GM12878 (cell line): ENCODE data around the gene DESI1. TPM values are rescaled to one million over a fixed set of nuclear protein-coding genes. Genes with fewer than 3 reads are reported as not detected.

Experiments
- ATAC-seq: fragments of 200-7000 bp; cut with Tn5 transposase; 3 replicates; pipeline ENCODE4 v1.9.1; 2020; ENCODE audit warnings: mild to moderate bottlenecking, moderate library complexity
- BruUV-seq: library from RNA; stranded (reverse); fragments of 400-500 nt; replicated peaks from 2 replicates; lab custom pipeline; 2021; lab: Mats Ljungman, UMichigan
- CTCF ChIA-PET: fragments of 300-600 bp; sonication (Branson Sonifier 250); formaldehyde crosslinking; extraction: SDS; loops from one replicate; lab custom pipeline; 2021; ENCODE audit warnings: inconsistent platforms; lab: Yijun Ruan, JAX
- POLR2A ChIA-PET: fragments of 350-600 bp; formaldehyde crosslinking; extraction: SDS; loops from one replicate; lab custom pipeline; 2021; ENCODE audit warnings: inconsistent platforms; lab: Charles Lee
- RAD21 ChIA-PET: fragments of 300-600 bp; sonication (Branson Sonifier 250); formaldehyde crosslinking; loops from one replicate; lab custom pipeline; 2023; ENCODE audit warnings: antibody characterized with exemption; ENCODE audit not compliant: unreplicated experiment; lab: Charles Lee
- SMC1A ChIA-PET: fragments of 300-600 bp; sonication (Branson Sonifier 250); formaldehyde crosslinking; loops from one replicate; lab custom pipeline; 2023; ENCODE audit not compliant: unreplicated experiment, uncharacterized antibody; lab: Charles Lee
- DNase-seq: peaks from one replicate; pipeline ENCODE4 v3.0.0-alpha.2; 2011; ENCODE audit warnings: low read depth, low spot score
- FAIRE-seq: peaks from 3 replicates; lab custom pipeline; 2011; peaks lifted over from hg19 to GRCh38; lab: Jason Lieb, UNC
- H2AFZ ChIP-seq: 2 replicates; pipeline ENCODE4 v1.6.0; 2011; ENCODE audit warnings: low read depth, low read length, control low read depth; ENCODE audit not compliant: control insufficient read depth
- H3K27ac ChIP-seq: 2 replicates; pipeline ENCODE4 v1.5.1; 2011; ENCODE audit warnings: control low read depth; ENCODE audit not compliant: control insufficient read depth, insufficient read depth
- H3K27me3 ChIP-seq, 2 experiments: replicated peaks in 1 of 2; 2 replicates each; pipeline versions ENCODE4 v1.6.0 to v1.6.1; 2011; ENCODE audit warnings: low read length in 1 of 2; ENCODE audit not compliant: control insufficient read depth in 2 of 2, insufficient read depth in 2 of 2
- H3K36me3 ChIP-seq, 2 experiments: 2 replicates each; pipeline ENCODE4 v1.5.1; 2011; ENCODE audit warnings: low read length in 1 of 2; ENCODE audit not compliant: control insufficient read depth in 2 of 2, insufficient read depth in 2 of 2
- H3K4me1 ChIP-seq: 2 replicates; pipeline ENCODE4 v1.6.1; 2011; ENCODE audit warnings: mild to moderate bottlenecking, low read length, moderate library complexity, mixed read lengths; ENCODE audit not compliant: control insufficient read depth, insufficient read depth
- H3K4me2 ChIP-seq: 2 replicates; pipeline ENCODE4 v1.6.0; 2011; ENCODE audit warnings: control low read depth; ENCODE audit not compliant: control insufficient read depth, insufficient read depth
- H3K4me3 ChIP-seq: fragments of 200-600 bp; sonication (generic); 2 replicates; pipeline ENCODE4 v1.5.1; 2016
- H3K79me2 ChIP-seq: 2 replicates; pipeline ENCODE4 v1.6.0; 2011; ENCODE audit warnings: low read length; ENCODE audit not compliant: control insufficient read depth, insufficient read depth
- H3K9ac ChIP-seq: 2 replicates; pipeline ENCODE4 v1.8.0; 2011; ENCODE audit warnings: low read length, control low read depth, mixed read lengths; ENCODE audit not compliant: control insufficient read depth, insufficient read depth
- H3K9me3 ChIP-seq: replicated peaks from 3 replicates; pipeline ENCODE4 v1.5.1; 2011; ENCODE audit warnings: mild to moderate bottlenecking, low read length; ENCODE audit not compliant: control insufficient read depth, insufficient read depth
- H4K20me1 ChIP-seq: 2 replicates; pipeline ENCODE4 v1.6.0; 2011; ENCODE audit not compliant: control insufficient read depth, insufficient read depth
- BCL11A ChIP-seq: IDR thresholded peaks from 2 replicates; pipeline ENCODE4 v1.6.1; 2011; ENCODE audit warnings: low read depth, low read length
- BMI1 ChIP-seq: fragments of 450-650 bp; IDR thresholded peaks from 2 replicates; pipeline ENCODE4 v1.6.1; 2016; ENCODE audit warnings: mild to moderate bottlenecking, moderate library complexity, borderline replicate concordance
- CHD1 ChIP-seq: IDR thresholded peaks from 2 replicates; pipeline ENCODE4 v1.6.1; 2012; ENCODE audit warnings: low read depth, low read length, improper control_type of control experiment
- EP300 ChIP-seq, 2 experiments: fragments of 150-350 bp in 1 of 2; IDR thresholded peaks; 2 replicates each; pipeline ENCODE4 v1.6.1; 2011 to 2012; ENCODE audit warnings: low read depth in 2 of 2, low read length in 2 of 2, borderline replicate concordance in 1 of 2, improper control_type of control experiment in 1 of 2, inconsistent platforms in 1 of 2; ENCODE audit not compliant: control insufficient read depth in 1 of 2
- FOXM1 ChIP-seq: IDR thresholded peaks from 2 replicates; pipeline ENCODE4 v1.6.1; 2012; ENCODE audit warnings: low read depth, mild to moderate bottlenecking, inconsistent platforms, low read length, moderate library complexity
- GABPA ChIP-seq: IDR thresholded peaks from 2 replicates; pipeline ENCODE4 v1.6.1; 2014; ENCODE audit warnings: antibody characterized with exemption, low read depth, mild to moderate bottlenecking, inconsistent platforms
- IKZF2 ChIP-seq, 2 experiments: fragments of 450-650 bp; IDR thresholded peaks; 2 replicates each; pipeline ENCODE4 v1.6.1; 2017; ENCODE audit warnings: mild to moderate bottlenecking in 2 of 2, moderate library complexity in 2 of 2
- NR2F1 ChIP-seq: fragments of 450-650 bp; conservative IDR thresholded peaks from 2 replicates; pipeline ENCODE4 v1.6.1; 2017; ENCODE audit warnings: mild to moderate bottlenecking
- SMAD5 ChIP-seq: IDR thresholded peaks from 2 replicates; pipeline ENCODE4 v1.6.1; 2016; ENCODE audit warnings: antibody characterized with exemption, low read depth
- SRF ChIP-seq, 2 experiments: IDR thresholded peaks; 2 replicates each; pipeline ENCODE4 v1.6.1; 2011; ENCODE audit warnings: low read depth in 2 of 2, low read length in 2 of 2, mild to moderate bottlenecking in 1 of 2, moderate library complexity in 1 of 2
- USF2 ChIP-seq: IDR thresholded peaks from 2 replicates; pipeline ENCODE4 v1.6.1; 2011; ENCODE audit warnings: low read depth, low read length, improper control_type of control experiment, borderline replicate concordance
- ZNF384 ChIP-seq: IDR thresholded peaks from 2 replicates; pipeline ENCODE4 v1.6.1; 2012; ENCODE audit warnings: low read depth, mild to moderate bottlenecking, low read length, improper control_type of control experiment, borderline replicate concordance
- WGBS: methylation state at CpG from one replicate; pipeline ENCODE4 v1.1.6; 2016; ENCODE audit warnings: low lambda C conversion rate; ENCODE audit not compliant: insufficient replicate concordance, insufficient coverage; ENCODE audit errors: missing lambda C conversion rate; 5-methylcytosine and 5-hydroxymethylcytosine counted together
- in situ Hi-C: fragments of 300-500 bp; cut with MboI; formaldehyde crosslinking; loops from 9 replicates; pipeline ENCODE4 v1.14.3; 2018; ENCODE audit warnings: mixed read lengths
- intact Hi-C: fragments of 100-400 bp; cut with micrococcal nuclease; formaldehyde crosslinking; loops from one replicate; pipeline ENCODE4 v1.14.2; 2022; ENCODE audit not compliant: unreplicated experiment
- polyA plus RNA-seq, 11 experiments: library from polyadenylated mRNA; depleted of rRNA in 4 of 11; unstranded in 6 of 11; stranded (reverse) in 5 of 11; fragments of >200 nt; fragmentation: Nextera tagmentation in 4 of 11; fragmentation: Illumina TruSeq in 1 of 11; extraction: Ambion mirVana in 4 of 11; extraction: Trizol in 1 of 11; gene quantifications; 1 replicate in 1 of 11; 2 replicates in 10 of 11; pipeline versions ENCODE4 v1.2.1 to v1.2.3, GENCODE V29; 2011 to 2016; ENCODE audit warnings: inconsistent platforms in 2 of 11, missing spikeins in 2 of 11, low read depth in 1 of 11
- total RNA-seq, 4 experiments: library from RNA; depleted of rRNA in 3 of 4; stranded (reverse); fragments of >200 nt in 3 of 4; fragmentation: Illumina TruSeq in 1 of 4; extraction: Trizol in 1 of 4; gene quantifications; 2 replicates each; pipeline versions ENCODE4 v1.2.1 to v1.2.3, GENCODE V29; 2013 to 2021
- TF ChIP-seq, protein P1 (sequence below): fragments of 450-650 bp; IDR thresholded peaks from 2 replicates; pipeline ENCODE4 v1.6.1; 2017; ENCODE audit warnings: mild to moderate bottlenecking, moderate library complexity
- TF ChIP-seq, protein P2 (sequence below): fragments of 450-650 bp; IDR thresholded peaks from 2 replicates; pipeline ENCODE4 v1.6.1; 2017; ENCODE audit warnings: antibody characterized with exemption, mild to moderate bottlenecking, moderate library complexity

DESI1 gene
- total and polyA plus RNA-seq, 10 of the 15 experiments (the other 5 are each of a cell fraction or from before 2014, with no cell fraction given): 8.0 to 76.8 (median 40.6) TPM

- TF ChIP-seq, protein P1, sequence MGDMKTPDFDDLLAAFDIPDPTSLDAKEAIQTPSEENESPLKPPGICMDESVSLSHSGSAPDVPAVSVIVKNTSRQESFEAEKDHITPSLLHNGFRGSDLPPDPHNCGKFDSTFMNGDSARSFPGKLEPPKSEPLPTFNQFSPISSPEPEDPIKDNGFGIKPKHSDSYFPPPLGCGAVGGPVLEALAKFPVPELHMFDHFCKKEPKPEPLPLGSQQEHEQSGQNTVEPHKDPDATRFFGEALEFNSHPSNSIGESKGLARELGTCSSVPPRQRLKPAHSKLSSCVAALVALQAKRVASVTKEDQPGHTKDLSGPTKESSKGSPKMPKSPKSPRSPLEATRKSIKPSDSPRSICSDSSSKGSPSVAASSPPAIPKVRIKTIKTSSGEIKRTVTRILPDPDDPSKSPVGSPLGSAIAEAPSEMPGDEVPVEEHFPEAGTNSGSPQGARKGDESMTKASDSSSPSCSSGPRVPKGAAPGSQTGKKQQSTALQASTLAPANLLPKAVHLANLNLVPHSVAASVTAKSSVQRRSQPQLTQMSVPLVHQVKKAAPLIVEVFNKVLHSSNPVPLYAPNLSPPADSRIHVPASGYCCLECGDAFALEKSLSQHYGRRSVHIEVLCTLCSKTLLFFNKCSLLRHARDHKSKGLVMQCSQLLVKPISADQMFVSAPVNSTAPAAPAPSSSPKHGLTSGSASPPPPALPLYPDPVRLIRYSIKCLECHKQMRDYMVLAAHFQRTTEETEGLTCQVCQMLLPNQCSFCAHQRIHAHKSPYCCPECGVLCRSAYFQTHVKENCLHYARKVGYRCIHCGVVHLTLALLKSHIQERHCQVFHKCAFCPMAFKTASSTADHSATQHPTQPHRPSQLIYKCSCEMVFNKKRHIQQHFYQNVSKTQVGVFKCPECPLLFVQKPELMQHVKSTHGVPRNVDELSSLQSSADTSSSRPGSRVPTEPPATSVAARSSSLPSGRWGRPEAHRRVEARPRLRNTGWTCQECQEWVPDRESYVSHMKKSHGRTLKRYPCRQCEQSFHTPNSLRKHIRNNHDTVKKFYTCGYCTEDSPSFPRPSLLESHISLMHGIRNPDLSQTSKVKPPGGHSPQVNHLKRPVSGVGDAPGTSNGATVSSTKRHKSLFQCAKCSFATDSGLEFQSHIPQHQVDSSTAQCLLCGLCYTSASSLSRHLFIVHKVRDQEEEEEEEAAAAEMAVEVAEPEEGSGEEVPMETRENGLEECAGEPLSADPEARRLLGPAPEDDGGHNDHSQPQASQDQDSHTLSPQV: no peak
- no peak for TF ChIP-seq NR2F1
- no peak for TF ChIP-seq ZNF384
- no peak for TF ChIP-seq BCL11A
- no peak for TF ChIP-seq FOXM1
Observed at GRCh38 chr22:41579997-41580355, 40.9 kb downstream of the DESI1 start (continued).

DNA sequence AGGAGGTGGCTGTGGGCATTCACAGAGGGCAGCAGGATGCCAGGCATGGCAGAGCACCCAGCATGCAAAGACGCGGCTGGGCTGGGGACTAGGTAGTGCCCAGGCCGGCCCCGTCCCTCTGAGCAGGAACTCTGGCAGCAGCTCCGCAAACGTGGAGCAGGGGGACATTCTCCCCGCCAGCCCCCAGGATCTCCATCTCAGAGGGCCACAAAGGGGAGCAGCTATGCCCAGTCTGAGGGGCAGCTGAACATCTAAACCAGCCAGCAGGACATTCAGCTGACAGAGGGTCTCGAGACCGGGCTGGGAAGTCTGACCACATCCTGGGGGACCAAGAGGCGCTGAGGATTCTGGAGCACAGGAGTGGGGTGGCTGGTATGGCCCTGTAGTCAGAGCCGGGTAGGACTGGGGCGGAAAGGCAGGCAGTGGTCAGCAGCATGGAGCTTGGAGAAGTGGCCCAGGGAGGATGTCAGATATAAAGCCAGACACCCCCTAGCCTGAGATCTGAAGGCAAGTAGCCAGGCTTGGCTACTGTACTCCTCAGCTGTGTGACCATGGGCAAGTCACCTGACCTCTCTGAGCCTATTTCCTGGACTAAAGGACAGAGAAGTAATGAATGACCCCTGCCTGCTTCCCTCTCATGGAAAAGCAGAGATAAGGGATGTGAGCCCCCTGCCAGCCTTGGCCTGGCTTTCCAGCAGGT, 41.4 kb downstream of the DESI1 start:
- Histone ChIP-seq H3K4me3 (no peak overlapping the region), H3K36me3 (peaks cover 0 to 4% of the 10 kb centered on the region in 2 experiments; a peak in 2 of 4 replicates), H3K27me3 (no peaks in the 10 kb centered on the region), H3K9ac (no peak overlapping the region), H3K9me3 (no peaks in the 10 kb centered on the region), H3K79me2 (no peaks in the 10 kb centered on the region), H2AFZ (no peak overlapping the region), H3K4me2 (no peak overlapping the region), H4K20me1 (no peaks in the 10 kb centered on the region), H3K4me1 (no peaks in the 10 kb centered on the region), H3K27ac (no peak overlapping the region)
- ChIA-PET RAD21 (interaction anchor here (0.5 kb wide), 1 partner anchor 520 kb away, joined by 3 read pairs; no protein-coding TSS in a partner anchor), CTCF (interaction anchor here (0.6 to 1.0 kb wide), 2 partner anchors 39 to 44 kb away, joined by 3 read pairs; no protein-coding TSS in a partner anchor), SMC1A (interaction anchor here (0.6 kb wide), 1 partner anchor 38 kb away, joined by 3 read pairs; no protein-coding TSS in a partner anchor), POLR2A (interaction anchor here (0.9 to 3.0 kb wide), 2 partner anchors 10 to 38 kb away, joined by 3 to 12 read pairs; partner anchors contain the start of gene PMM1)
- in situ Hi-C loops: no loop called here
- 95% methylated on average over 12 of the region's 12 CpGs for WGBS
- FAIRE-seq: no peak
- intact Hi-C loops: no loop called here
- no peak for ATAC-seq
- no TSS peak for BruUV-seq
- no peak for DNase-seq
- TF ChIP-seq, protein P2, sequence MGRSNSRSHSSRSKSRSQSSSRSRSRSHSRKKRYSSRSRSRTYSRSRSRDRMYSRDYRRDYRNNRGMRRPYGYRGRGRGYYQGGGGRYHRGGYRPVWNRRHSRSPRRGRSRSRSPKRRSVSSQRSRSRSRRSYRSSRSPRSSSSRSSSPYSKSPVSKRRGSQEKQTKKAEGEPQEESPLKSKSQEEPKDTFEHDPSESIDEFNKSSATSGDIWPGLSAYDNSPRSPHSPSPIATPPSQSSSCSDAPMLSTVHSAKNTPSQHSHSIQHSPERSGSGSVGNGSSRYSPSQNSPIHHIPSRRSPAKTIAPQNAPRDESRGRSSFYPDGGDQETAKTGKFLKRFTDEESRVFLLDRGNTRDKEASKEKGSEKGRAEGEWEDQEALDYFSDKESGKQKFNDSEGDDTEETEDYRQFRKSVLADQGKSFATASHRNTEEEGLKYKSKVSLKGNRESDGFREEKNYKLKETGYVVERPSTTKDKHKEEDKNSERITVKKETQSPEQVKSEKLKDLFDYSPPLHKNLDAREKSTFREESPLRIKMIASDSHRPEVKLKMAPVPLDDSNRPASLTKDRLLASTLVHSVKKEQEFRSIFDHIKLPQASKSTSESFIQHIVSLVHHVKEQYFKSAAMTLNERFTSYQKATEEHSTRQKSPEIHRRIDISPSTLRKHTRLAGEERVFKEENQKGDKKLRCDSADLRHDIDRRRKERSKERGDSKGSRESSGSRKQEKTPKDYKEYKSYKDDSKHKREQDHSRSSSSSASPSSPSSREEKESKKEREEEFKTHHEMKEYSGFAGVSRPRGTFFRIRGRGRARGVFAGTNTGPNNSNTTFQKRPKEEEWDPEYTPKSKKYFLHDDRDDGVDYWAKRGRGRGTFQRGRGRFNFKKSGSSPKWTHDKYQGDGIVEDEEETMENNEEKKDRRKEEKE: no peak
- no peak for TF ChIP-seq GABPA
- no peak for TF ChIP-seq BMI1
- no peak for TF ChIP-seq IKZF2 (IDR thresholded peaks at IDR 0.05)
- TF ChIP-seq SMAD5: no peak
- no peak for TF ChIP-seq SRF (IDR thresholded peaks at IDR 0.05; ENCODE audit: low read depth in 2 of 2, low read length in 2 of 2)
- no peak for TF ChIP-seq EP300 (IDR thresholded peaks at IDR 0.05; ENCODE audit: borderline replicate concordance in 1 of 2, control insufficient read depth in 1 of 2, low read depth in 2 of 2, low read length in 2 of 2)
- no peak for TF ChIP-seq USF2
- no peak for TF ChIP-seq CHD1
